GM12892 (cell line): ENCODE data around the gene SAMD14.

Experiments
- POLR2A ChIP-seq: IDR thresholded peaks from 2 replicates; pipeline ENCODE4 v1.6.1; 2011; ENCODE audit warnings: low read depth, low read length, control low read depth
- POLR2AphosphoS5 ChIP-seq: IDR thresholded peaks from 2 replicates; pipeline ENCODE4 v1.6.1; 2011; ENCODE audit warnings: low read depth, low read length, control low read depth

- TF ChIP-seq POLR2A (no peak), POLR2AphosphoS5 (no peak)
These were observed 14.4 kb upstream of the SAMD14 start for GRCh38 chr17:50144355-50144754.
